HepG2 (cell line): ENCODE measurements around the gene NTMT1. TPM values are rescaled to one million over a fixed set of nuclear protein-coding genes. Genes with fewer than 3 reads are reported as not detected.

ENCODE experiments used
- EP300 ChIP-seq, 3 experiments: sonication (generic) in 1 of 3; formaldehyde crosslinking in 1 of 3; IDR thresholded peaks; 2 replicates each; pipeline versions ENCODE4 v1.5.1 to v1.6.1; 2011 to 2020; ENCODE audit warnings: low read depth in 2 of 3, low read length in 2 of 3, borderline replicate concordance in 1 of 3, improper control_type of control experiment in 1 of 3, mild to moderate bottlenecking in 1 of 3, missing genetic modification reagents in 1 of 3, moderate library complexity in 1 of 3
- HMG20B ChIP-seq: conservative IDR thresholded peaks from 2 replicates; pipeline ENCODE4 v1.6.1; 2016; ENCODE audit warnings: missing genetic modification reagents, missing compliant biosample characterization
- HOXA7 ChIP-seq: sonication (generic); formaldehyde crosslinking; IDR thresholded peaks from 2 replicates; pipeline ENCODE4 v1.8.1; 2022; ENCODE audit warnings: mild to moderate bottlenecking, missing genetic modification reagents, moderate library complexity
- IKZF1 ChIP-seq: fragments of 450-650 bp; IDR thresholded peaks from 2 replicates; pipeline ENCODE4 v1.7.1; 2016
- IRF2 ChIP-seq: IDR thresholded peaks from 2 replicates; pipeline ENCODE4 v1.6.1; 2018; ENCODE audit warnings: missing genetic modification reagents, missing compliant biosample characterization
- MIER3 ChIP-seq: IDR thresholded peaks from 2 replicates; pipeline ENCODE4 v1.6.1; 2016; ENCODE audit warnings: missing compliant biosample characterization, borderline replicate concordance
- NBN ChIP-seq: fragments of 450-650 bp; conservative IDR thresholded peaks from 2 replicates; pipeline ENCODE4 v1.6.1; 2017
- REXO4 ChIP-seq: sonication (generic); formaldehyde crosslinking; IDR thresholded peaks from 2 replicates; pipeline ENCODE4 v1.8.0; 2022; ENCODE audit warnings: missing genetic modification reagents, mild to moderate bottlenecking, borderline replicate concordance
- SMYD3 ChIP-seq: sonication (generic); formaldehyde crosslinking; IDR thresholded peaks from 2 replicates; pipeline ENCODE4 v1.8.1; 2023; ENCODE audit warnings: mild to moderate bottlenecking, missing genetic modification reagents
- SOX5 ChIP-seq: IDR thresholded peaks from 2 replicates; pipeline ENCODE4 v1.6.1; 2016; ENCODE audit warnings: borderline replicate concordance
- SP140L ChIP-seq: sonication (generic); formaldehyde crosslinking; IDR thresholded peaks from 2 replicates; pipeline ENCODE4 v1.4.0; 2020; ENCODE audit warnings: missing genetic modification reagents, borderline replicate concordance
- SSRP1 ChIP-seq: IDR thresholded peaks from 2 replicates; pipeline ENCODE4 v1.6.1; 2016; ENCODE audit warnings: control low read depth
- TARDBP ChIP-seq: sonication (generic); formaldehyde crosslinking; IDR thresholded peaks from 2 replicates; pipeline ENCODE4 v1.8.0; 2022; ENCODE audit warnings: mild to moderate bottlenecking, missing genetic modification reagents
- TBX2 ChIP-seq: sonication (generic); formaldehyde crosslinking; IDR thresholded peaks from 2 replicates; pipeline ENCODE4 v1.5.0; 2020; ENCODE audit warnings: missing genetic modification reagents, mild to moderate bottlenecking, borderline replicate concordance
- TCF7L2 ChIP-seq: IDR thresholded peaks from 2 replicates; pipeline ENCODE4 v1.6.1; 2011; ENCODE audit warnings: mild to moderate bottlenecking, low read depth, low read length, moderate library complexity
- ZBTB1 ChIP-seq: sonication (generic); formaldehyde crosslinking; IDR thresholded peaks from 2 replicates; pipeline ENCODE4 v1.4.0; 2020; ENCODE audit warnings: missing genetic modification reagents, borderline replicate concordance
- ZBTB38 ChIP-seq: sonication (generic); formaldehyde crosslinking; IDR thresholded peaks from 2 replicates; pipeline ENCODE4 v1.5.1; 2020; ENCODE audit warnings: mild to moderate bottlenecking, missing genetic modification reagents
- ZFP36L1 ChIP-seq: sonication (generic); formaldehyde crosslinking; IDR thresholded peaks from 2 replicates; pipeline ENCODE4 v1.8.0; 2022; ENCODE audit warnings: mild to moderate bottlenecking, missing genetic modification reagents, moderate library complexity
- ZFP82 ChIP-seq: sonication (generic); formaldehyde crosslinking; IDR thresholded peaks from 2 replicates; pipeline ENCODE4 v1.5.1; 2020; ENCODE audit warnings: mild to moderate bottlenecking, missing genetic modification reagents, borderline replicate concordance
- ZNF230 ChIP-seq: sonication (generic); formaldehyde crosslinking; IDR thresholded peaks from 2 replicates; pipeline ENCODE4 v1.4.0; 2020; ENCODE audit warnings: mild to moderate bottlenecking, missing genetic modification reagents
- ZNF619 ChIP-seq: sonication (generic); formaldehyde crosslinking; IDR thresholded peaks from 2 replicates; pipeline ENCODE4 v1.4.0; 2020; ENCODE audit warnings: mild to moderate bottlenecking, missing genetic modification reagents
- ZNF772 ChIP-seq: sonication (generic); formaldehyde crosslinking; IDR thresholded peaks from 2 replicates; pipeline ENCODE4 v1.5.0; 2020; ENCODE audit warnings: mild to moderate bottlenecking, missing genetic modification reagents
- ZNF775 ChIP-seq: sonication (generic); formaldehyde crosslinking; IDR thresholded peaks from 2 replicates; pipeline ENCODE4 v1.4.0; 2020; ENCODE audit warnings: missing genetic modification reagents, mild to moderate bottlenecking, moderate library complexity, borderline replicate concordance
- ZNF780A ChIP-seq: sonication (generic); formaldehyde crosslinking; IDR thresholded peaks from 2 replicates; pipeline ENCODE4 v1.8.0; 2022; ENCODE audit warnings: mild to moderate bottlenecking, missing genetic modification reagents, moderate library complexity
- polyA plus RNA-seq, 8 experiments: library from polyadenylated mRNA; depleted of rRNA in 3 of 8; stranded (reverse) in 7 of 8; unstranded in 1 of 8; fragments of >200 nt; fragmentation: Illumina TruSeq in 4 of 8; extraction: Trizol in 4 of 8; gene quantifications; 2 replicates each; pipeline versions ENCODE4 v1.2.1 to v1.2.3, GENCODE V29; 2011 to 2016; ENCODE audit warnings: low read depth in 4 of 8, missing spikeins in 1 of 8, mixed read lengths in 1 of 8; ENCODE audit not compliant: insufficient read depth in 1 of 8
- total RNA-seq, 5 experiments: library from RNA; depleted of rRNA; stranded (reverse); fragments of >200 nt; fragmentation: Illumina TruSeq; extraction: Trizol; gene quantifications; 2 replicates each; pipeline ENCODE4 v1.2.3, GENCODE V29; 2016; ENCODE audit warnings: low read depth in 1 of 5
- TF ChIP-seq, protein P1 (sequence below): sonication (generic); formaldehyde crosslinking; IDR thresholded peaks from 2 replicates; pipeline ENCODE4 v1.4.0; 2020; ENCODE audit warnings: missing genetic modification reagents
- TF ChIP-seq, protein P2 (sequence below): conservative IDR thresholded peaks from 2 replicates; pipeline ENCODE4 v1.6.1; 2018; ENCODE audit warnings: missing genetic modification reagents
- TF ChIP-seq, protein P3 (sequence below): fragments of 450-650 bp; IDR thresholded peaks from 2 replicates; pipeline ENCODE4 v1.6.1; 2016
- TF ChIP-seq, protein P4 (sequence below): sonication (generic); formaldehyde crosslinking; IDR thresholded peaks from 2 replicates; pipeline ENCODE4 v1.5.1; 2020; ENCODE audit warnings: mild to moderate bottlenecking, missing genetic modification reagents, moderate library complexity

Gene NTMT1
- total and polyA plus RNA-seq, 2 of the 13 experiments (the other 11 are each of a cell fraction or from before 2014, with no cell fraction given), result 49.1 to 53.8 TPM

GRCh38 chr9:129626079-129626624, at the start of gene NTMT1 (continued):
- TF ChIP-seq, protein P1, sequence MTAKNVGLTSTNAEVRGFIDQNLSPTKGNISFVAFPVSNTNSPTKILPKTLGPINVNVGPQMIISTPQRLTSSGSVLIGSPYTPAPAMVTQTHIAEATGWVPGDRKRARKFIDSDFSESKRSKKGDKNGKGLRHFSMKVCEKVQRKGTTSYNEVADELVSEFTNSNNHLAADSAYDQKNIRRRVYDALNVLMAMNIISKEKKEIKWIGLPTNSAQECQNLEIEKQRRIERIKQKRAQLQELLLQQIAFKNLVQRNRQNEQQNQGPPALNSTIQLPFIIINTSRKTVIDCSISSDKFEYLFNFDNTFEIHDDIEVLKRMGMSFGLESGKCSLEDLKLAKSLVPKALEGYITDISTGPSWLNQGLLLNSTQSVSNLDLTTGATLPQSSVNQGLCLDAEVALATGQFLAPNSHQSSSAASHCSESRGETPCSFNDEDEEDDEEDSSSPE, result peak; percentile 76
- TF ChIP-seq ZNF772 (CRISPR knock-in tag) (peak; percentile 60; the same call in 1 of the 2 replicates), ZFP82 (CRISPR knock-in tag) (peak; percentile 82), TBX2 (peak; percentile 50), IRF2 (CRISPR knock-in tag) (0 out of 2 replicates have a peak, but pooled peaks have one; percentile 40), TCF7L2 (no peak), TARDBP (peak; percentile 73; the same call in 1 of the 2 replicates), ZNF780A (CRISPR knock-in tag) (no peak), IKZF1 (no peak), NBN (no peak), ZBTB1 (CRISPR knock-in tag) (no peak), SMYD3 (CRISPR knock-in tag) (no peak), ZNF619 (no peak), SOX5 (CRISPR knock-in tag) (no peak), HOXA7 (CRISPR knock-in tag) (no peak), EP300 (IDR thresholded peaks at IDR 0.05; ENCODE audit: low read depth in 2 of 2, low read length in 2 of 2) (no peak), EP300 (CRISPR knock-in tag; IDR thresholded peaks at IDR 0.05; ENCODE audit: borderline replicate concordance) (no peak), ZNF775 (CRISPR knock-in tag) (no peak), SSRP1 (no peak), REXO4 (no peak), ZNF230 (peak; percentile 69; the same call in 1 of the 2 replicates), ZBTB38 (CRISPR knock-in tag) (no peak; the same call in none of the 2 replicates), ZFP36L1 (CRISPR knock-in tag) (no peak), SP140L (no peak), MIER3 (no peak), HMG20B (no peak; the same call in 1 of the 2 replicates)
- TF ChIP-seq, protein P2, sequence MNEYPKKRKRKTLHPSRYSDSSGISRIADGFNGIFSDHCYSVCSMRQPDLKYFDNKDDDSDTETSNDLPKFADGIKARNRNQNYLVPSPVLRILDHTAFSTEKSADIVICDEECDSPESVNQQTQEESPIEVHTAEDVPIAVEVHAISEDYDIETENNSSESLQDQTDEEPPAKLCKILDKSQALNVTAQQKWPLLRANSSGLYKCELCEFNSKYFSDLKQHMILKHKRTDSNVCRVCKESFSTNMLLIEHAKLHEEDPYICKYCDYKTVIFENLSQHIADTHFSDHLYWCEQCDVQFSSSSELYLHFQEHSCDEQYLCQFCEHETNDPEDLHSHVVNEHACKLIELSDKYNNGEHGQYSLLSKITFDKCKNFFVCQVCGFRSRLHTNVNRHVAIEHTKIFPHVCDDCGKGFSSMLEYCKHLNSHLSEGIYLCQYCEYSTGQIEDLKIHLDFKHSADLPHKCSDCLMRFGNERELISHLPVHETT (CRISPR knock-in tag), result no peak
- TF ChIP-seq, protein P3, sequence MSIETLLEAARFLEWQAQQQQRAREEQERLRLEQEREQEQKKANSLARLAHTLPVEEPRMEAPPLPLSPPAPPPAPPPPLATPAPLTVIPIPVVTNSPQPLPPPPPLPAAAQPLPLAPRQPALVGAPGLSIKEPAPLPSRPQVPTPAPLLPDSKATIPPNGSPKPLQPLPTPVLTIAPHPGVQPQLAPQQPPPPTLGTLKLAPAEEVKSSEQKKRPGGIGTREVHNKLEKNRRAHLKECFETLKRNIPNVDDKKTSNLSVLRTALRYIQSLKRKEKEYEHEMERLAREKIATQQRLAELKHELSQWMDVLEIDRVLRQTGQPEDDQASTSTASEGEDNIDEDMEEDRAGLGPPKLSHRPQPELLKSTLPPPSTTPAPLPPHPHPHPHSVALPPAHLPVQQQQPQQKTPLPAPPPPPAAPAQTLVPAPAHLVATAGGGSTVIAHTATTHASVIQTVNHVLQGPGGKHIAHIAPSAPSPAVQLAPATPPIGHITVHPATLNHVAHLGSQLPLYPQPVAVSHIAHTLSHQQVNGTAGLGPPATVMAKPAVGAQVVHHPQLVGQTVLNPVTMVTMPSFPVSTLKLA, result peak; percentile 80
- TF ChIP-seq, protein P4, sequence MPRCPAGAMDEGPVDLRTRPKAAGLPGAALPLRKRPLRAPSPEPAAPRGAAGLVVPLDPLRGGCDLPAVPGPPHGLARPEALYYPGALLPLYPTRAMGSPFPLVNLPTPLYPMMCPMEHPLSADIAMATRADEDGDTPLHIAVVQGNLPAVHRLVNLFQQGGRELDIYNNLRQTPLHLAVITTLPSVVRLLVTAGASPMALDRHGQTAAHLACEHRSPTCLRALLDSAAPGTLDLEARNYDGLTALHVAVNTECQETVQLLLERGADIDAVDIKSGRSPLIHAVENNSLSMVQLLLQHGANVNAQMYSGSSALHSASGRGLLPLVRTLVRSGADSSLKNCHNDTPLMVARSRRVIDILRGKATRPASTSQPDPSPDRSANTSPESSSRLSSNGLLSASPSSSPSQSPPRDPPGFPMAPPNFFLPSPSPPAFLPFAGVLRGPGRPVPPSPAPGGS (CRISPR knock-in tag), result 0 out of 2 replicates have a peak, but pooled peaks have one; percentile 42
